Activated CD4-positive, alpha-beta T cell treated with anti-CD3 and anti-CD28 coated beads, Interleukin-2, amount 50 U/mL, for 4 hours (primary cell): ENCODE measurements around the gene RPS3.
"Not testable (repeated sequence)": the region's sequence is repeated elsewhere in the genome, so short reads cannot be mapped to it uniquely, and the experiment has no call there.

Source experiments
- DNase-seq, 2 experiments: peaks; one replicate each; pipeline ENCODE4 v3.0.0-alpha.2; 2020

The RPS3 gene

GRCh38 chr11:75399344-75400145, at the start of gene RPS3:
RPS3 (plus strand) TSS chr11:75399518; CDS start chr11:75399548, 30 bp downstream.
- peak; percentile 81 to 84 for DNase-seq

GRCh38 chr11:75349521-75350116, 49.7 kb upstream of the RPS3 start:
- no peak for DNase-seq

DNA sequence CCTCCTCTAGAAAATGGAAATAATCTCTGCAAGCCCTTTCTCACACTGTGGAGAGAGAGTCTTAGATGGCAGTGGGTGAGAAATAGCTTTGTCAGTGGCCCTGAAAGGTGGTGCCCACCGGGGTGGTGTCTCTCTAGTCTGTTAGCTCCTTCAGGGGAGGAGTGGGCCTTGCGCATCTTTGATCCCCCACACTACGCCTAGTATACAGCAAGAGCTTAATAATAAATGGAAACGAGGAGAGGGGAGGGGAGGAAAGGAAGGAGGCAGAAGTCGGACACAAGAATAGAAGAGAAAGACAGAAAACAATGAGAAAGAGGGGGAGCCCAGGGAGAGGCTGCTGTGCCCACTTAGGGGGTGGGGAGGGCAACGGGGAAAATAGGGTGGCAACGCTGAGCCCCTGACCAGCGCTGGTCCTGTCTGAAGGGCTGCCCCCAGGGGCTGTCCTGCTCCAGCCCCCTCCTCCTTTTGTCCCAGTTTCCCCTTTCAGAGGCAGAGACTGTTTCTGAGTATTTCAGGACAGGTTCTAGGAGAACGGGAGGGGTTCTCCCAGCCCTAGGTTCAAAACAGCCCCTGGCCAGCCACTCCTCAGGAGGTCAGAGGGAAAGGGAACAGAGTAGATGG, 49.1 kb upstream of the RPS3 start:
- DNase-seq: no peak

GRCh38 chr11:75350743-75351540, 48.4 kb upstream of the RPS3 start:
- DNase-seq: peak; percentile 33 to 34

GRCh38 chr11:75351541-75351790, 47.9 kb upstream of the RPS3 start, which contains the start of gene ARRB1:
ARRB1 (minus strand) TSS chr11:75351661; CDS start chr11:75351607, 54 bp downstream.
- DNase-seq: no peak

GRCh38 chr11:75351791-75352587, 47.3 kb upstream of the RPS3 start:
- peak; percentile 28 to 43 for DNase-seq

DNA sequence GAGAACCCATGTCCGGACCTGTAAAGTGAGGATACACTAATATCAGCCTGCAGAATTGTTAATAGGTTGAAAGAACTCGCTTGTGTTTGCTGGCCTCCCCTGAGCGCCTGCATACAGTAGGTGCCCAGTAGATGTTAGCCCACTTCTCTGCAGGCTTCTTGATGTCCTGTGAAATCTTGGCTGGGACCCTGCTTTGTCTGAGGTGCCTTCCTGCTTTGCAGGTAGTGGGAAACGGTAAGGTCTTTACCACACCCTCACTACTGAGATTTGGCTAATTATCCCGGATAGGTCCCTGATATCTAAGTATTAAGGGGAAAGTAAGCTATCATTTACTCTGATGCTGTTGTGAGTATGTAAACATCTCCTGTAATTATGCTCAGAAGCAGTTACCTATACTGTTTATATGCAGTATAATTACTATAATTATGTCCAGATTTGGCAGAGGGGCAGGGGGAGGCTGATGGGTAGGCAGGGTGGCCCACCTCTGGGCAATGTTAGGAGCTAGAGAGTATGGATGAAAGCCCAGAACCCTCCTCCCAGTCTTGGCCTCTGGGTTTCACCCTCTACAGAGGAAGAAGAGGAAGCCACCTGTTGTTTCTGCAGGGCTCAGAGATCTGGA, 46.6 kb upstream of the RPS3 start:
- DNase-seq: no peak

- no peak for DNase-seq
These were observed 44.3 kb upstream of the RPS3 start for GRCh38 chr11:75355051-75355450.

DNA sequence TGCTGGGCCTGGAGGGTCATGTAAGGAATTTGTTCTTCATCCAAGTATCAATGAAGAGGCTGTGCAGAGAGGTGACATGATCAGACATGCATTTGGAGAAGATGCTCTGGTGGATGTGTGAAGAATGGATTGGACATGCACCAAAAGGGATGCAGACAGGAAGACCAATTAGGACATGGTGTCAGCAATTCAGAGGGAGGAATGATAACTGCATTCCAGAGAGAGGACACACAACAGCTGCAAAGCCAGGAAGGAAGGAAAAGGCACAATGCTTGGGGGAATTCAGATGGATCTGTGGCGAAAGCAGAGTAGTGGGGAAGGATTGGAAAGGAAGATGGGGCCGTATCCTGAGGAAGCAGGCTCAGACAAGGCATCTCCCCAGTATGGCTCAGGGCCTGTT, 42.7 kb upstream of the RPS3 start:
- no peak for DNase-seq

DNA sequence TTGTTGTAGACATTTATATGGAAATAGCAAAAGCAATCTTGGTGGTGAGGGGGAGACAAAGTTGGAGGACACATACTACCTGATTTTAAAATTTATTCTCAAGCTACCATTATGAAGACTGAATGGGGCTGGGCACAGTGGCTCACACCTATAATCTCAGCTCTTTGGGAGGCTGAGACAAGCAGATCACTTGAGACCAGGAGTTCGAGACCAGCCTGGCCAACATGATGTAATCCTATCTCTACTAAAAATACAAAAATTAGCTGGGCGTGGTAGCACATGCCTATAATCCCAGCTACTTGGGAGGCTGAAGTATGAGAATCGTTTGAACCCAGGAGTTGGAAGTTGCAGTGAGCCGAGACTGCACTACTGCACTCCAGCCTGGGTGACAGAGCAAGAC, 37.0 kb upstream of the RPS3 start:
- DNase-seq: not testable (repeated sequence)

DNA sequence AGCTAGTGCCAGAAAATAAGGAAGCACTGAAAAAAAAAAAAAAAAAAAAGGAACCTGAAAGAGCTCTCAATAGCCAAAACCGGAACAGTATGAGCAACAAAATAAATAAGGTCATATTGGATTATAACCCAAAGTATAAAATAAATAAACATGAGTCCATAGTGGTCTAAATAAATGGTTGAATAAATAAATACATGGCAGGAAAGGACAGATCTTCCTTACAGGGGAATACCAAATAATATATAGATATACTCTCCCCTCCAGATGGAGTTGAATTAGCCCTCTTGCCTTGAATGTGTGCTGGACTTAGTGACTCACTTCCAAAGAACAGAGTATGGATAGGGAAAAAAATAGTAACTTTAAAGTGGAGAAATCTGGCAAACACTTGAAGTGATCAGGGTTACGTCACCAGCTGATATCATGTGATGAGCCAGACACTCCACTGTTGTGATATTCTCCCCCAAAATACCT, 33.6 kb upstream of the RPS3 start:
- DNase-seq: no peak

DNA sequence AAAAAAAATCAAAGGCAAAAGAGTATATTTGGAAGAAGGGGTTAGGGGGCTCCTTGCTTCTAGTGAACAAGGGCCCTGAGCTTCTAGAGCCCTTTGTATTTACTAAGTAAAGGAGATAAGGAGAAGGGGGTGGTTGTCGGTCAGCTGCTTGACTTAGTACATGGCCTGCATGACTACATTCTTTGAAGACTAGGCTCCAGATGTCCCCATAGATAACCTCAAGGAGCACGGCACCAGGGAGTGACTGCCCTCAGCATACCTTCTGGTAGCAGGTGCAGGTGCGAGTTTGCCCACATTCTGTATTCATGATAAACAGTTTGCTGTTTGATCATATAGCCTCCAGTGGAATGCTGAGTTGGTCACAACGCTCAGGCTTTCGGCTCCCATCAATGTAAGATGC, 32.5 kb upstream of the RPS3 start:
- not testable (repeated sequence) for DNase-seq

GRCh38 chr11:75369560-75370255, 29.6 kb upstream of the RPS3 start:
- no peak for DNase-seq

GRCh38 chr11:75371949-75372876, 27.1 kb upstream of the RPS3 start:
- no peak for DNase-seq

- no peak for DNase-seq
These were observed 26.1 kb upstream of the RPS3 start for GRCh38 chr11:75373201-75373600.

DNA sequence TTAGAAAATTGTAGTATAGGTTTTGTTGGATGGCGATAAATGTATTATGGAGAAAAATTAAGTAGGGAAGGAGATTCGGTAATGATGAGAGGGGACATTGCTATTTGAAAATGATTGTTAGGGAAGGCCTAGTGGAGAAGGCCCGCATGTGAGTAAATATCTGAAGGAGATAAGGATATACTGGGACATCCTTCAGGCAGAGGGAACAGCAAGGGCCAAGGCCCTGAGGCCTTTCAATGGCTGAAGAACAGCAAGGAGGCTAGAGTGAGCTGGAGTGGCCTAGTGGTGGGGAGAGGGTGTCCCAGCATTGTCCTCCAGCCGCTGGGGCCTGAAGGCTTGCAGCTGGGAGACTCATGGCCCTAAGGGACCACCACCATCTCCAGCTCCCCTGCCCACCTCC, 24.7 kb upstream of the RPS3 start:
- DNase-seq: no peak

DNA sequence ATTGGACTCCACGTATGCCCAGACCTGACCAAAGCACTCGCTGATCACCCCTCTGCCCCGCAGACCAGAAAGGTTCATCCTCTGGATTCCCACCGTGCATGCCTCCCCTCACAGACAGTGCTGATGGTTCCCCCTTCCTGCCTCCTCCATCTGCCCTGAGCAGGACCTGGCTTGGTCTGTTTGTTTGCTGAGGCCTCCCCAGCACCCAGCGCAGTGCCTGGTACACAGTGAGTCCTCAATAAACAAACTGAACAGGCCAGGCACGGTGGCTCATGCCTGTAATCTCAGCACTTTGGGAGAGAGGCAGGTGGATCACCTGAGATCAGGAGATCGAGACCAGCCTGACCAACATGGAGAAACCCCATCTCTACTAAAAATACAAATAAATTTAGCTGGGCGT, 23.7 kb upstream of the RPS3 start:
- no peak for DNase-seq

- DNase-seq: no peak
These were observed 23.1 kb upstream of the RPS3 start for GRCh38 chr11:75376175-75376574.

DNA sequence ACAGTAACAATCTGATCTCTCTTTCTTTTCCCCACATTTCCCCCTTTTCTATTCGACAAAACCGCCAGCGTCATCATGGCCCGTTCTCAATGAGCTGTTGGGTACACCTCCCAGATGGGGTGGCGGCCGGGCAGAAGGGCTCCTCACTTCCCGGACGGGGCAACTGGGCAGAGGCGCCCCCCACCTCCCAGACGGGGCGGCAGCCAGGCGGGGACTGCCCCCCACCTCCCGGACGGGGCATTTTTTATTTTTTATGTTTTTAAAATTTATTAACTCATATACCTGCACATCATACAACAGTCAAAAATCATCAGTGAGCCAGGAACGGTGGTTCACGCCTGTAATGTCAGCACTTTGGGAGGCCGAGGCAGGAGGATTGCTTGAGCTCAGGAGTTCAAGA, 20.5 kb upstream of the RPS3 start:
- DNase-seq: not testable (repeated sequence)

- no peak for DNase-seq
These were observed 19.1 kb upstream of the RPS3 start for GRCh38 chr11:75380245-75380644.
